GM12874 (cell line): Measurements from ENCODE around the gene CFAP157.

Source experiments
- TF ChIP-seq, protein P1 (sequence below): IDR thresholded peaks from 2 replicates; pipeline ENCODE4 v1.5.1; 2011; ENCODE audit warnings: low read depth, mild to moderate bottlenecking, control low read depth, low read length, moderate library complexity; ENCODE audit not compliant: insufficient read depth

CFAP157 gene

DNA sequence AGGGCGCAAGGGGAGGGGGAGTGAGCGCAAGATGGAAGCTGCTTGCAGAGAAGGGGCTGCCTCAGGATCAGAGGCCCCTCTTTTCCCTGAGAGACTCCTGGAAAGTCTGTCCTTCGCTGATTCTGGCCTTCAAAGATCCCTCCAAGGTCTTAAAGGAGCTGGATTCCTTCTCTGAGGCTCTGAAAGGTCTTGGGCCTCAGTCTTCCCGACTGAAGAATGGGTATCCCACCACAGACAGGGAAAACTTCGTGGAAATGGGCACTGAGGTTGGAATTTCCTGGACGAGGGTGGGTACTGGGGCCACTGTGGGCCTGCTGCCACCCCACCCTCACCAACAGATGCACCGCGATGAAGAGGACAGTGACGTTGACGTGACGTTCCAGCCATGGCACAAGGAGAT lies 5.6 kb downstream of the CFAP157 start:
- TF ChIP-seq, protein P1, sequence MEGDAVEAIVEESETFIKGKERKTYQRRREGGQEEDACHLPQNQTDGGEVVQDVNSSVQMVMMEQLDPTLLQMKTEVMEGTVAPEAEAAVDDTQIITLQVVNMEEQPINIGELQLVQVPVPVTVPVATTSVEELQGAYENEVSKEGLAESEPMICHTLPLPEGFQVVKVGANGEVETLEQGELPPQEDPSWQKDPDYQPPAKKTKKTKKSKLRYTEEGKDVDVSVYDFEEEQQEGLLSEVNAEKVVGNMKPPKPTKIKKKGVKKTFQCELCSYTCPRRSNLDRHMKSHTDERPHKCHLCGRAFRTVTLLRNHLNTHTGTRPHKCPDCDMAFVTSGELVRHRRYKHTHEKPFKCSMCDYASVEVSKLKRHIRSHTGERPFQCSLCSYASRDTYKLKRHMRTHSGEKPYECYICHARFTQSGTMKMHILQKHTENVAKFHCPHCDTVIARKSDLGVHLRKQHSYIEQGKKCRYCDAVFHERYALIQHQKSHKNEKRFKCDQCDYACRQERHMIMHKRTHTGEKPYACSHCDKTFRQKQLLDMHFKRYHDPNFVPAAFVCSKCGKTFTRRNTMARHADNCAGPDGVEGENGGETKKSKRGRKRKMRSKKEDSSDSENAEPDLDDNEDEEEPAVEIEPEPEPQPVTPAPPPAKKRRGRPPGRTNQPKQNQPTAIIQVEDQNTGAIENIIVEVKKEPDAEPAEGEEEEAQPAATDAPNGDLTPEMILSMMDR: no peak

DNA sequence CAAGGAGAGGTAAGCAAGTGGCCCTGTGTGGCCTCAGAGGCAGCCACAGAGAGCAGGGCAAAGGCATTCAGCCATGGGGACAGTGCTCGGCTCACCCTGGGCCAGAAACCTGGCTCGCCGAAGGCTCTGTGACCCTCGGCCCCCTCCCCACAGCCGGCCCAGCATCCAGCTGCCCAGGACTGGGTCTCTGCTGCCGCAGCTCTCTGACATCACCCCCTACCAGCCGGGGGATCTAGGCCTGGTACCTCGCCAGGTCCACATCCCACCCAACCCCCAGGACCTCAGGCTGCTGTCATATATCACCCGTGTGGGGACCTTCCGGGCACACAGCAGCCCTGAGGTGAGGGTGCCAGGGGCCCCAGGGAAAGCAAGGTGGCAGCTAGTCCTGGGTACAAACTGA lies 6.1 kb downstream of the CFAP157 start:
- TF ChIP-seq, protein P1: no peak

DNA sequence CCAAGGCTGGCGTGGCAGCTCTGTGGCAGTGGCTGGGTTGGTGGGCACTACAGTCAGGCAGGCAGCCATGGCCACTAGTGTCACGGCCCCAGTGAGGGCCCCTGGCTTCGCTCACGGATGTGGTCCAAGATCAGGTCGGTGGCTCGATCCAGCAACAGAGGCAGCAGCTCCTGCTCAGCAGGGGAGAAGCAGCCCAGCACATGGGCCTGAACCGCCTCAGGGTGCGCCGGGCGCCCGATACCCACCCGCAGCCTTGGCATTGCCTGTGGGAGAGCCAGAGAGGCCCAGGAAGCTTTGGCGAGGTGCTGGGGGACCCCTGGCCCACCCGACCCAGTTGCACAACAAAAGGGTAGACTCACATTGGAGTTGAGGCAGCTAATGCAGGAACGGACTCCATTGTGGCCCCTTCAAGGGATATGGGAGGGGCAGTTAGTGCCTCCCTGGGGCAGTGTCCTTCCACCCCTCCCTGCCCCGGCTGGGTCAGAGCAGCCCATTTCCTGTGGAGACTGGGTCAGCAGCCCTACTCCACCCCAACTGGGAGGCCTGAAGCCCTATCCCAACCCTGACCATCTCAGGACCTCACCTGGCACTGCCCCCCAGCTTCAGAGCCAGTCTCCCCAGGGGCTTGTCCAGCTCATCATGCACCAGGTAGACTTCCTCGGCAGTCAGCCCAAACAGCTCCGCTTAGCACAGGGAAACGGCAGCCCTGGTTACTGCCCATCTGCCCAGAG lies 7.4 kb downstream of the CFAP157 start:
- TF ChIP-seq, protein P1: no peak

DNA sequence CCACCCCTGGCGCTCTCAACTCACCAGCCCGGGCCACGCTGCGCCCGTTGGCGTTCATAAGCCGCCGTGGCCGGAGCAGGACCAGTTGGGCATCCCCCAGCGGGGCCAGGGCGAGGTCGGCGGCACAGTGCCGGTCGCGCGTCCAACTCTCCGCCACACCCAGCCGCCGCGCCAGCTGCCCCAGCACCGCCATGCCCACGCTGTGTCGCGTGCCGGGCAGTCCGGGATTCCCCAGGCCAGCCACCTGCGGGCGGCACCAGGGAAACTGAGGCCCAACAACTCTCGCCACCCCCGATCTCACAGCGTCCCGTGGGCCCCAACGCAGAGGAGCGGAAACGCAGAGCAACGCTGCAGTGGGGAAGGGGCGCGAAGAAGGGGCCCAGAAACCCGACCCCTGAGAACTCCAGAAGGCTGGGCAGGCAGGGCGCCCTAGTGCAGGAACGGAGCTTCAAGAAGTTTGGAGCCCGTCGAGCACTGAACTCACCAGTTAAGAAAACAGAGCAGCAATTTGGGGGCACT lies 8.2 kb downstream of the CFAP157 start:
- TF ChIP-seq, protein P1: no peak

DNA sequence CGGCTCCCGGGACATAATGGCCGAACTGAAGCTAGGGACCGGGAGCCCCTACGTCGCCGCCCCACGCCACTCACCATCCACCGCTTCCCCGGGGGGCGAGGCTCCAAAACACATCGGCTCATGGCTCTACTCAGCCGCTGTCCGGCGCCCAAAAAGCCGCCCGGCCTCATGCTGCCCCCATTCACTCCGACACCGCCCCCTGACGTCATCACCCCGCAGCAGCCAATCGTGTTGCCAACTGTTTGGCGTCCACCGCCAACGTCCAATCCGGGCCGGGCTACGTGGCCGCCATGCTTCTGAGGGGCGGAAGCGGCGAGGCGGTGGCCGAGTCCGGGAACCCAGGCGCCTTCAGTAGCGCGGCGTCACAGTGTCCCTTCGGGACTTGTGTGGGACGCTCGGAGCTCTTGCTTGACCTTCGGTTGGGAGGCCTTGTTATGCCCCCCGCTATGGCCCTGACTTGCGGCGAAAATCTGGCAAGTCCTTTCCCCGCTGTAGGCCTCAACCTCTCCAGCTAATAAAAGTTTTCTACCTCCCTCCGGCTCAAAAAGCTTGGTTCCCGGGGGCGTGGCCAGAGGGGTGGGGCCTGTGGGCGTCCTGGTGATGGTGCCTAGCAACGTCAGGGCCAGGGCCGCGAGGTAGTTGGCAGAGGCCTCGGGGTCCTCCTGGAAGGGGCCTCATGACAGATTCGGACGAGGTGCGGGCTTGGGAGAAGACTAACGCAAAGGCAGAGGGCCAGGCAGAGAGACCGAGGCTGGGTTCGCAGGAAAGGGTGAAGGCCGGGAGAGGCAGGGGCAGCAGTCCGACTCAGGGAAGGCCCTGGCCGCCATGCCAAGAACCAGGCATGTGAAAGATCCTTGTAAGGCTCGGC lies 8.9 kb downstream of the CFAP157 start, which contains the start of the genes PTRH1 and TTC16:
PTRH1 (minus strand) TSS at position 194 of the 868 bp plus-strand sequence; CDS start at position 170, 24 bp downstream.
TTC16 (plus strand) TSS at position 610 of the 868 bp plus-strand sequence; CDS start at position 677, 67 bp downstream.
- TF ChIP-seq, protein P1: no peak

DNA sequence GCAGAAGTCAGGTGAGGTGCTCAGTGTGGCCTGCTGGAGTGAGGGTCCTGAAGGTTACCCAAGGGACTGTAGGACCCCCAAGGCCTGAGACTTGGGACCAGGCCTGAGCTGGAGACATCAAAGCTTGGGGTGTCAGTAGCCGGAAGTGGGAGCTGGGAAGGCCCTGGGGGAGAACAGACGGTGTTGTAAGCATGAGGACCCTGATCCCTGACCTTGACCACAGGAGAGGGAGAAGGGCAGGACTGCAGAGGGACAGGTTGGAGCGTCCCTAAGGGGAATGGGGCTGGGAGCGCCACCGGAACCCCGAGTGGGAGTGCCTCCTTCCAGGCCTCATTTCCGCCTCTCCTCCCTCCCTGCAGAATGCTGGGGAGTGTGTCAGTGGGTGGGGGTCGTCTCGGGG lies 9.6 kb downstream of the CFAP157 start:
- TF ChIP-seq, protein P1: no peak

DNA sequence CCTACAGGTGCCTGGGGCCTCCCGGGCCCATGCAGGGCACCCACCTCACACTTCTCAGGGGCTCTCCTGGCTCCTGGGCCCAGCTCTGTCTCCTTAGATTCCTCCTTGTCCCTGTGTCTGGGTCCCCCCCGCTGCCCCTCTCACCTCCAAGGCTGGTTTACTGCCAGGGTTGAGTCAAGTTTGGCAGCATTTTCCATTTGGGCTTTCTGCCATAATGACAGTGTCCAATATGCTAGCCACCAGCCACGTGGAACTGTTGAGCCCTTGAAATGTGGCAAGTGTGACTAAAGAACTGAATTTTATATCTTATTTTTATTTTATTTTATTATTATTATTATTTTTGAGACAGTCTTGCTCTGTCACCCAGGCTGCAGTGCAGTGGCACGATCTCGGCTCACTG lies 11.0 kb downstream of the CFAP157 start:
- TF ChIP-seq, protein P1: no peak
